Lower lobe of right lung (tissue), 2 donors: ENCODE data around the gene CNKSR1. TPM values are rescaled to one million over a fixed set of nuclear protein-coding genes. Genes with fewer than 3 reads are reported as not detected.

Source experiments
- ATAC-seq, 2 donors: fragments of 200-7000 bp; cut with Tn5 transposase; one replicate each; pipeline ENCODE4 v1.9.1; 2020 to 2022; ENCODE audit warnings: mild to moderate bottlenecking in 2 of 2, moderate library complexity in 2 of 2
- DNase-seq: peaks from one replicate; pipeline ENCODE4 v3.0.0-alpha.2; 2020
- H3K27ac ChIP-seq: fragments of 200-600 bp; one replicate; pipeline ENCODE4 v1.8.0; 2022
- H3K27me3 ChIP-seq: fragments of 200-600 bp; one replicate; pipeline ENCODE4 v1.8.0; 2022; ENCODE audit warnings: low read depth
- H3K36me3 ChIP-seq: fragments of 200-600 bp; one replicate; pipeline ENCODE4 v1.8.0; 2022; ENCODE audit warnings: mild to moderate bottlenecking
- H3K4me1 ChIP-seq: fragments of 200-600 bp; one replicate; pipeline ENCODE4 v1.8.0; 2022
- H3K4me3 ChIP-seq: fragments of 200-600 bp; one replicate; pipeline ENCODE4 v1.8.0; 2022; ENCODE audit warnings: mild to moderate bottlenecking
- H3K9me3 ChIP-seq: fragments of 200-600 bp; one replicate; pipeline ENCODE4 v1.8.0; 2022
- intact Hi-C: fragments of 100-400 bp; cut with DNase I; formaldehyde crosslinking; loops from one replicate; pipeline ENCODE4 v1.11.0; 2022
- total RNA-seq: library from RNA; stranded (reverse); fragmentation: NEBNext Ultra II Directional; extraction: Animal tissue kit (Norgen Biotek cat#: 25700); gene quantifications from one replicate; pipeline ENCODE4 v1.2.1, GENCODE V29; 2021
- TF ChIP-seq, protein P1 (sequence below): fragments of 200-600 bp; IDR thresholded peaks from one replicate; pipeline ENCODE4 v1.8.0; 2022; ENCODE audit warnings: antibody characterized with exemption, mild to moderate bottlenecking
- donor health status: DM: no; HTN: yes; CAD: no; lungs with severe emphysema.

The CNKSR1 gene
- total RNA-seq, 1 donor from 2014 or later = 25.0 TPM

DNA sequence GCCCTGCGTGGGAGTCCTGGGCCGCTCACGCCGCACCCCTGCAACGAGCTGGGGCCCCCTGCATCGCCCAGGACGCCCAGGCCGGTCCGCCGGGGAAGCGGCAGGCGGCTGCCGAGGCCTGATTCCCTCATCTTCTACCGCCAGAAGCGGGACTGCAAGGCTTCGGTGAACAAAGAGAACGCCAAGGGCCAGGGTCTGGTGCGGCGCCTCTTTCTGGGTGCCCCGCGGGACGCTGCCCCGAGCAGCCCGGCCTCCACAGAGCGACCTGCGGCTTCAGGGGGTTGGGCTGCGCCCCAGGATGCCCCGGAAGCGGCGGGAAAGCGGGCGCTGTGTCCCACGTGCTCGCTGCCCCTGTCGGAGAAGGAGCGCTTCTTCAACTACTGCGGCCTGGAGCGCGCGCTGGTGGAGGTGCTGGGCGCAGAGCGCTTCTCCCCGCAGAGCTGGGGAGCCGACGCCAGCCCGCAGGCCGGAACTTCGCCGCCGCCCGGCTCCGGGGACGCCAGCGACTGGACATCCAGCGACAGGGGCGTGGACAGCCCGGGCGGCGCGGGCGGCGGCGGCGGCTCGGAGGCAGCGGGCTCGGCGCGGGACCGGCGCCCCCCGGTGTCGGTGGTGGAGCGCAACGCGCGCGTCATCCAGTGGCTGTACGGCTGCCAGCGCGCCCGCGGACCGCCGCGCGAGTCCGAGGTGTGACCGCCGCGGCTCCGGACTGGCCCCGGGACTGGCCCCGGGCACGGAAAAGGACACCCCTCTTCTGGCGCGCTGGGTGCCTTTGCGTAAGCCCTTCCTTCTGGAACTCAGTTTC is 15.7 kb upstream of the CNKSR1 start:
- peaks cover 33% of the 10 kb centered on the region for H3K27me3 ChIP-seq
- H3K4me1 ChIP-seq = peaks cover 28% of the 10 kb centered on the region
- no peaks in the 10 kb centered on the region for H3K9me3 ChIP-seq
- H3K4me3 ChIP-seq = peak overlapping the region; percentile 62
- DNase-seq (peak; percentile 70), ATAC-seq (peak; percentile 62 to 77)
- TF ChIP-seq, protein P1, sequence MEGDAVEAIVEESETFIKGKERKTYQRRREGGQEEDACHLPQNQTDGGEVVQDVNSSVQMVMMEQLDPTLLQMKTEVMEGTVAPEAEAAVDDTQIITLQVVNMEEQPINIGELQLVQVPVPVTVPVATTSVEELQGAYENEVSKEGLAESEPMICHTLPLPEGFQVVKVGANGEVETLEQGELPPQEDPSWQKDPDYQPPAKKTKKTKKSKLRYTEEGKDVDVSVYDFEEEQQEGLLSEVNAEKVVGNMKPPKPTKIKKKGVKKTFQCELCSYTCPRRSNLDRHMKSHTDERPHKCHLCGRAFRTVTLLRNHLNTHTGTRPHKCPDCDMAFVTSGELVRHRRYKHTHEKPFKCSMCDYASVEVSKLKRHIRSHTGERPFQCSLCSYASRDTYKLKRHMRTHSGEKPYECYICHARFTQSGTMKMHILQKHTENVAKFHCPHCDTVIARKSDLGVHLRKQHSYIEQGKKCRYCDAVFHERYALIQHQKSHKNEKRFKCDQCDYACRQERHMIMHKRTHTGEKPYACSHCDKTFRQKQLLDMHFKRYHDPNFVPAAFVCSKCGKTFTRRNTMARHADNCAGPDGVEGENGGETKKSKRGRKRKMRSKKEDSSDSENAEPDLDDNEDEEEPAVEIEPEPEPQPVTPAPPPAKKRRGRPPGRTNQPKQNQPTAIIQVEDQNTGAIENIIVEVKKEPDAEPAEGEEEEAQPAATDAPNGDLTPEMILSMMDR = no peak
- H3K27ac ChIP-seq = peak overlapping the region; percentile 36
- intact Hi-C loops = no loop called here
- H3K36me3 ChIP-seq = no peaks in the 10 kb centered on the region

DNA sequence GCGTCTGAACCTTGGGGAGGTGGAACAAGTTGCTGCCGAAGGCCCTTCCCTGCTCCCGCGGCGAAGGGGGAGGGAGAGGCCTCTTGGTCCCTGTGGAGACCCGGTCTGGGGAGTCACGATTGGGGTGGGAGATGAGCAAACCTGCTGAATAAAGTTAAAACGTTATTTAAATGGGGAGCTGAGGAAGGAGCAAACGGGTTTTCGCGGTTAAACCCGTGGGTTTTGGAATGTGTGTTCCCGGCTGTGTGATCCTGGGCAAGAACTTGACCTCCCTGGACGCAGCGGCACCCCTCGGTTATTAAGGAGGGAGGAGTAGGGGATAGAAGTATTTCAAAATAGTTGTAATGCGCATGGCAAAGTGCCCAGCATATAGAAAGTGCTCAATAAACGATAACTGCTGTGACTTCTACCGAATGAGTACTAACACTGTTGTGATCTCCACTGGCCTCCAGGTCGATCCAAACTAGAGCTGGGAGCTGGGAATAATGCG is 15.0 kb upstream of the CNKSR1 start:
- intact Hi-C loops = no loop called here
- no peak for DNase-seq
- TF ChIP-seq, protein P1 = no peak
- Histone ChIP-seq H3K4me3 (peak overlapping the region; percentile 62), H3K36me3 (no peaks in the 10 kb centered on the region), H3K27me3 (peaks cover 28% of the 10 kb centered on the region), H3K27ac (no peak overlapping the region), H3K4me1 (peaks cover 28% of the 10 kb centered on the region), H3K9me3 (no peaks in the 10 kb centered on the region)
- ATAC-seq = no peak

- ATAC-seq (no peak), DNase-seq (no peak)
- Histone ChIP-seq H3K36me3 (no peaks in the 10 kb centered on the region), H3K4me3 (peak overlapping the region; percentile 41), H3K27ac (no peak overlapping the region), H3K9me3 (no peaks in the 10 kb centered on the region), H3K27me3 (peaks cover 15% of the 10 kb centered on the region), H3K4me1 (peaks cover 24% of the 10 kb centered on the region)
- TF ChIP-seq, protein P1 = no peak
- intact Hi-C loops = no loop called here
These were observed 13.6 kb upstream of the CNKSR1 start for GRCh38 chr1:26163684-26164035.

DNA sequence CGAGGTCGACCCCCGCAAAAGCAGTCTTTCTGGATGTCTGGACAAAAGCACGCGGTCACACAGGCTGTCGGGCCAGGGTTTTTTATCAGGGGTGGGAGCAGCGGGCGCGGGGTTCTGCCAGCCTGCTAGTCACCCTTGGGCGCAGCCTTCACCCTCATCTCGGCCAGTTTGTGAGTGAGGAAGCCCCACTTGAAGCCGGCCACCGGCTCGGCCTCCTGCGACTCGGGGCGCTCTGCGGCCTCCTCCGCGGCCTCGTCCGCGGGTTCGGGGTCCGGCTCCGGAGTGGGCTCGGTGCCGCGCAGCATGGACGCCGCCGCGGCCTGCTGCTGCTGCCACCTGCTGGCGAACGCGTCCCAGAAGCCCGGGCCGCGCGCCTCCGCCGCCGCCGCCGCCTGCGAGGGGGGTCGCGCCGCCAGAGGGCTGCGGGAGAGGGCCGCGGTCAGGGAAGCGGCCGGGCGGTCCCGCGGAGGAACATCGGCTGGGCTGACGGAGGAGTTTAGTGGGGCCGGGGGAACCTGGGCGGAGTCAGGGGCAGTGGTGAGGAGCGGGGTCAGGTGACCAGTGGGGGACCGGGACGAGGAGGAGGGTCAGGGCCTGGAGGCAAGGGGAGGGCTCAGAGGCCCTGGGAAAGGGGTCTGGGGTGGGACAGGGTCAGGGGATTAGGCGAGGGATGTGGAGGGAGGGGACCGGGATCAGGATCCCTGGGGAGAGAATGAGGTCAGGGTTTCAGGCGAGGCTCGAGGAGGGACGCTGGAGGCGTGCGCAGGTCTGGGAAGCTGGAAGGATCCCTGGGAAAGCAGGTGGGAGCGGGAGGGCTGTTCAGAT is 13.0 kb upstream of the CNKSR1 start:
- peaks cover 12% of the 10 kb centered on the region for H3K27me3 ChIP-seq
- intact Hi-C loops = no loop called here
- no peaks in the 10 kb centered on the region for H3K36me3 ChIP-seq
- ATAC-seq = peak; percentile 68 to 72
- H3K4me3 ChIP-seq = peak overlapping the region; percentile 41
- TF ChIP-seq, protein P1 = peak; percentile 66
- no peak overlapping the region for H3K27ac ChIP-seq
- H3K9me3 ChIP-seq = no peaks in the 10 kb centered on the region
- no peak for DNase-seq
- H3K4me1 ChIP-seq = peaks cover 24% of the 10 kb centered on the region

- H3K27ac ChIP-seq = no peak overlapping the region
- peaks cover 10% of the 10 kb centered on the region for H3K27me3 ChIP-seq
- TF ChIP-seq, protein P1 = no peak
- no peaks in the 10 kb centered on the region for H3K9me3 ChIP-seq
- H3K4me1 ChIP-seq = peaks cover 25% of the 10 kb centered on the region
- no peak overlapping the region for H3K4me3 ChIP-seq
- DNase-seq (no peak), ATAC-seq (no peak)
- H3K36me3 ChIP-seq = no peaks in the 10 kb centered on the region
- intact Hi-C loops = no loop called here
These were observed 12.1 kb upstream of the CNKSR1 start for GRCh38 chr1:26164861-26165842.
